GM21576 (cell line): ENCODE measurements around the gene UBE2E2.
A peak's percentile ranks its signal among the peaks of the same experiment; 100 is the strongest.

ENCODE experiments used
- ATAC-seq: cut with Tn5 transposase; IDR thresholded peaks from one replicate; pipeline ENCODE4 v1.9.1; 2021; ENCODE audit warnings: mild to moderate bottlenecking, moderate library complexity; ENCODE audit not compliant: unreplicated experiment

The UBE2E2 gene

DNA sequence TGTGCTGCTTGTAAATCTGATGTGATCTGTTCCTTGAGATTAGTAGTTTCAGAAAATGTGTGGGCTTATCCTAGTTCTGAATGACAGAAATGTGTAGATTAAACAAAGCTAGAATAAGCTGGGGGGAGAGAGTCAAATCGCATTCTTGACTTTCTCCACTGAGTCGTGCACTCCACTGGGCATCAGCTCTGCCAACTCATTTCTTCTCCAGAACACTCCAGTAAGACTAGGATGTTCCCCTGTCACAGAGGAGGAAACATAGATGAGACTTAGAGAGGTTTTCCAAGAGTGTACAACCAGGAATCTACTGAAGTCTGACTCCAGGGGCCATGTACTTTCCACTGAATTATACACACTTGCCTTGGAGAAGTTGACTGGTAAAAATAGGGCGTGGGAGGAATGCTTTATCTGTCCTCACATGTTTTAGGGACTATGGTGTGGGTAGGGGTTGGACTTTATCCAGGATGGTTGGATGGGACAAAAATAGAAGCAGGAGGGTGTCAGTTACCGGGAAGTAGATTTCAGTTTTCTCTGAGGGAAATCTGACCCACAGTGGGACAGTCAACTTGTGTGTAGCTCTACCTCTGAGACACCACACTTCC is 298.2 kb downstream of the UBE2E2 start:
- ATAC-seq = no peak

DNA sequence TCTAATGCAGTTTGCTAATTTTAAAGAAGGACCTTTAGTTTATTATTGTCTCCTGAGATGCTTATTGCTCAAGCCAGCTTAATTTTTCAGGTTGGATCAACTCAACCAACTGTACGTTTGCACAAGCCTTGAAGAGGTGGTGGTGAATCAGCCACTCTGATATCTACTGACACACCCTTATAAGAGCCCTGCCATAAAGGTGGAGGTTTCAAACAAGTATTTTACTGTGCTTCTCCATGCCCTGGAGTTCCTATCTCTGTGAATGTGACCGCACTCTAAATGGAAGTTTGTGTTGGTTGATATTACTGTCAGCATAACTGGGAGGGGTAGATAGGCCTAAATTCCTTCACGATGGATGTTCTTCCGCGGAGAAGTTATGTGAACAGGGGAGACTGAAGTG is 305.3 kb downstream of the UBE2E2 start:
- no peak for ATAC-seq

DNA sequence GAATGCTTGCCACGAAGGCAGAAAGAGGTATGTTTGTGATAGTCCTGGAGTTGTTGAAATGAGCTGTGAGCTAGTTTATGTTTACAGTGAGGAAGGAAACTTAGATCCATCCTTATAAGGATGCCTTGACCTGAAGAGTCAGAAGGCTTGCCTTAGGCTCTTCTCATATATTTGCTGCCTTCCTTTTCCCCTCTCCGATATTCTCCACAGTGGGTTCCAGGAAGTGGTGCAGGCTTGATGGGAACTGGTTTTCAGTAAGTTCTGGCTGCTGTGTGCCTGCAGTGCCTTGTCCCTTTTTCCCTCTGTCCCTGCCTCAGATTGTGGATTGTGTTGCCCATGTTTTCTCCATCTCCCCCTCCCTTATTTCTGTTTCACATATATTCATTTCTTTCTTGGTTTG is 315.3 kb downstream of the UBE2E2 start:
- ATAC-seq = no peak

DNA sequence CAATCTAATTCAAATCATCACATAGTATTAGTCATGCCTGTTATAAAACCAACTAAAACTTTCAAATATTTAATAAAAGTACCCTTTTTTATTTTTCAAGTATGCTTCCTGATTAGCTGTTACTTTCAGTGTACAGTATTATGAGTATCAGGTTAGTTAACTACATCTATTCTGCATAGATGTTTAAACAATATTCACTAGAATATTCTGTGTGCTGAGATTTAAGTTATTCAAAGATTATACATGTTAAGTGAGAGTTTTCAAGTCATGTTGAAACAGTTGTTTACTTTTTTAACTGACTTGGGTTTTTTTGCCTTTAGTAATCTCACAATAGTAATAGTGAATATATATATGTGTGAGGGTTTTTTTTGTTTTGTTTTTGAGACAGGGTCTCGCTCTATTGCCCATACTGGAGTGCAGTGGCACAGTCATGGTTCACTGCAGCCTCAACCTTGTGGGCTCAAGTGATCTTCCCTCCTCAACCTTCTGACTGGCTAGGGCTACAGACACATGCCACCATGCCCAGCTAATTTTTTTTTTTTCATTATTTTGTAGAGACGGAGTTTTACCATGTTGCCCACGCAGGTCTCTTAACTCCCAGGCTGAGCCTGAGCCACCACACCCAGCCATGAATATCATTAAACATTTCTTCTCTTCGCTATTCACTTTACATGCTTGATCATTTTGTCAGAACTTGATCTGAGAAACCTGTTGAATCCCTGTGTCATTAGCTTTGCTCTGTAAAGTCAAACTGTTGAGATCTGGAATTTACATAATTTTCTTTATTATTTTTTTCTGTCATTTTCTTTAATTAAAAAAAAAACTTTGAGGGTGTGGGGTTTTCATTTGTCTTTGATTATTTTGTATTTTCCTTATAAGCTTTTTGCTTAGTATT is 316.4 kb downstream of the UBE2E2 start:
- ATAC-seq = peak; percentile 74

DNA sequence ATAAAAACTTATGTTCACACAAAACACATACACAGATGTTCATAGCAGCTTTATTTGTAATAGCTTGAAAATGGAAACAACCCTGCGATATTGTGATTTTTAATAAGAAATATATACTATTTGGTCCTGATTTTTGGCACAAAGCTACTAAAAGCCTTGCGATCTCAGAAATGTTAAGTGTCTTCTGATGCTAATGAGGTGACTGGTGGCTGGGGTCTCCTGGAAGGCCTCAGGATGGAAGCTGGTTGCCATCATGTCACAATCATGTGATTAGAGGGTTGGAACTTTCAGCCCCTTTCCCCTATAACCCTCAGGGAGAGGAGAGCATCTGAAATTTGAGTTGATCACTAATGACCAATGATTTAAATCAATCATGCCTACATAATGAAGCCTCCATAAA is 324.2 kb downstream of the UBE2E2 start:
- ATAC-seq = no peak

DNA sequence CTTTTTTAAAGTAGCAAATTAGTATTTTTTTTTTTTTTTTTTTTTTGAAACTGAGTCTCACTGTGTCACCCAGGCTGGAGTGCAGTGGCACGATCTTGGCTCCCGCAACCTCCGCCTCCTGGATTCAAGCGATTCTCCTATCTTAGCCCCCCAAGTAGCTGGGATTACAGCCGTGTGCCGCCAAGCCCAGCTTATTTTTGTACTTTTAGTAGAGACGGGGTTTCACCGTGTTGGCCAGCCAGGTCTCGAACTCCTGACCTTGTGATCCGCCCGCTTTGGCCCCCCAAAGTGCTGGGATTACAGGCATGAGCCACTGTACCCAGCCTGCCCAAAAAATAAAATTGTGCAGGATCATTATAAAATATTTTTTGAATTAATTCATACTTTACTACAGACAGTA is 330.5 kb downstream of the UBE2E2 start:
- no peak for ATAC-seq

DNA sequence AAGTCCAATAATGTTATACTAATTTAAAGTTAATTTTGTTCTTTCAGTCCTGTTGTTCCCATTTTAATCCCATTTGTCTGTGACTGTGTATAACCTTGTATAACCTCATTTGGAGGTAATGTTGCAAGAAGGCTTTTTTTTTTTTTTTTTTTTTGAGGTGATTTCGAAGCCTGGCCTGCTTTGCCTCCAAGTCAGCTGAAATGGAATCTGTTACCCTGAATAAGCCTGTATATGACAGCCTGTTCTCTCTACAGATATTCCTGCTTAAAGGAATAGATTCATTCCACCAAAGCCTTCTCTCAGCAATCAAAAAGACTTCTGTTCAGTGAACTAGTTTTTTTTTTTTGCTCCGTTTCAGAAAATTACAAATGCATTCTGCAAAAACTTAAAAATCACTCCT is 330.9 kb downstream of the UBE2E2 start:
- no peak for ATAC-seq

DNA sequence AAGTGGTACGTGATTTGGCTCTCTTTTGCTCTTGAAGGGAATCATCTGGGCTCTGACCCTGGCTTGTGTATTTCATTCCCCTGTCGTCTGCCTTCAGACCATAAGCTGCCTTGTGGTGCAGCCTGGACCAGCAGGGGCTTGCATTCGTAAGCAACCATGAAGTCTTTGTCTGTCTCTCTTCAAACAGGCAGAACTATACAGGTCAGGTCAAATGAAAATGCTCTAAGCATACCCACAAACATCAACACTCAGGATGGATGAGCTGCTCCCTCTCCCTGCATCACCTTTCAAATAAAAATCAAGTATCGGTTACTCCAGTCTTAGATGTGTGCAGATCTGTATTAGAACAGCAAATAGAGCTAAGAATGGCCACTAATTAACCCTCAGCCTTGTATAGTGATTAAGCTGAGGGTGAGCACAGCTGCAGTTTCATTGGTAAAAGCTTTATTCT is 334.0 kb downstream of the UBE2E2 start:
- no peak for ATAC-seq

DNA sequence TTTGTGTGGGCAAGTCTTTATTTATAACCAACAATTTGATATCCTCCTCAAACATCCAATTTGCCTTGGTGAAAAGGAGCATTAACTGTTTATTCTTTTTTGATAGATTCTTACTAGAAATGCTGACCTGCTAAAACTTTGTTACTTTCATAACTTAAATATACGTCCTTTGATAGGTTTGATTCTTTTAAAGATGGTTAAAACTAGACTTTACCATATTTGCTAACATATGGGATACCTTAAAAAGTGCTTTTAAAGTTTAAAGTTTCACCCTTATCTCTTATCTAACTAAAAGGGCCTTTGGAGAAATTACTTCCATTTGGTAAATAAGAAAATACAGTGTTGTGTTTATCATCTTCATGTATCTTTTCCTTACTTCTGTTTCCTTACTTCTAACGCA is 336.1 kb downstream of the UBE2E2 start:
- no peak for ATAC-seq

DNA sequence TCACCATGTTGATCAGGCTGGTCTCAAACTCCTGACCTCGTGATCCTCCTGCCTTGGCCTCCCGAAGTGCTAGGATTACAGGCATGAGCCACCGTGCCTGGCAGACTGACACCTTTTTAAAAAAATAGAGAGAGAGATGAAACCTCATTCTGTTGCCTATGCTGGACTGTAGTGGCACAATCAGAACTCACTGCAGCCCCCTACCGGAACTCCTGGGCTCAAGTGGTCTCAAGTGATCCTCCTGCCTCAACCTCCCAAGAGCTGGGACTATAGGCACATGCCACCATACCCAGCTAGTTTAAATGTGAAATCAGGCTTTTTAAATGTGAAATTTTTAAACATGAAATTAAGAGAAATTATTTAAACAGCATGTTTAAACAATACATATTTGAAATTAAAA is 337.5 kb downstream of the UBE2E2 start:
- no peak for ATAC-seq

DNA sequence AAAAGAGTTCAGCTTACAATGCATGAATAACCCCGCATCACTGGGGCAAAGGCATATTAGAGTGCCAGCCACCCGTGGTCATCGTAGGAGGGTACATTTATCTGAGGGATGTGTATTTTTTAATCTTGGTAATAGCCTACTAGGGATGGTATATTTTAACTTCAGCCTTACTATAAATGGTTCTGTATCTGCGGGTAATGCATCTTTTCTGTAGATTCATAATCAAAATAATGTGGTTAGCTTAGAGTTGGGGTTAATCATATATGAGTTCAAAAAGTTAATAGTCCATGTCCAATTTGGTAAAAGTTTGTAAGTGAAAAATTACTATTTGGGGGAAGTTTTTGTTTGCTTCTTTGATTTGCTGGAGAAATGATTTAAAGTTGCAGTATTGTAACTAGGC is 339.0 kb downstream of the UBE2E2 start:
- no peak for ATAC-seq

DNA sequence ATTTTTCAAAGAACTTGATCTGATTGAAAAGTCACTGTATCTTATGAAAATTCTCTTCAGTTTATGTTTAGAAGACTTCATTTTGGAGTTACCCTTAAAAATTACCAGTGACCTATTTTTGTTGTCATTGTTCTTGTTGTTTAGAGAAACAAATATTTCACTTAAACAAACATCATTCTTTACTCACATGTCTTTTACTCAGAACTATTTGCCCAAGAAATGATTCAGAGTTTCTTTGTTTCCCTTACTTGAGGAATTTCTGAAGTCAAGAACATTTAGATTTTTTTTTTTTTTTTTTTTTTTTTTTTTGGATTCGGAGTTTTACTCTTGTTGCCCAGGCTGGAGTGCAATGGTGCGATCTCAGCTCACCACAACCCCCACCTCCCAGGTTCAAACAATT is 343.1 kb downstream of the UBE2E2 start:
- ATAC-seq = no peak

DNA sequence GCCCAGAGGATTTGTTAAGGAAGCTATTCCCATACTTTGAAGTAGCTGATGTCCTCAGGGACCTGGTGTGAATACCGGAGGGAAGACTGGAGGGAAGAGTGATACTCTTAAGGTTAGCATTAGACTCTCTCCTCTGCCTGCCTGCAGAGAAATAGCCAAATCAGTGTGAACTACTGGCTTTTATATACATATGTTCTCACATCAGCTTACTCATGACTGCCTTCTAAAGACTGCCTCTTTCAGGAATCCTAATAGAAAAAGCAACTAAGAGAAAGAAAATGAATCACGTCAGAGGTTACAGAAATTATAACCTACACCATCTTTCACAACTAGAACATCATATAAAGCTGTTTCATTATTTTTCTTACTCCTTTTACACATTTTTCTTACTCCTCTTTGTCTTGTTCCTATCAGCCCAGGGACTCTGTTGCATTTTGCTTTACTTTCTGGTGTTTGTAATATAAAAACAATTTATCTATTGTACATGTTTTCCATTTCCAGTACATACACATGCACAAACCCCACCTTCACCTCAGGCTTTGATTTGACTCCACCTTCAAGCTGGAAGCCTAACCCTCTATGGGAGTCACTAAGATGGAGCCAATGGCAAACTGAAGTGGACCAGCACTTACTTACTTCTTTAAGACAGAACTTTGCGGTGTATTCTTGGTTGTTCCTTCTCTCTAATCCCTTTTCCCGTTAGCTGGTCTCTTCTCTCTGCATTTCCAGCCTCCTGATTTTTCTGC is 345.0 kb downstream of the UBE2E2 start:
- no peak for ATAC-seq

DNA sequence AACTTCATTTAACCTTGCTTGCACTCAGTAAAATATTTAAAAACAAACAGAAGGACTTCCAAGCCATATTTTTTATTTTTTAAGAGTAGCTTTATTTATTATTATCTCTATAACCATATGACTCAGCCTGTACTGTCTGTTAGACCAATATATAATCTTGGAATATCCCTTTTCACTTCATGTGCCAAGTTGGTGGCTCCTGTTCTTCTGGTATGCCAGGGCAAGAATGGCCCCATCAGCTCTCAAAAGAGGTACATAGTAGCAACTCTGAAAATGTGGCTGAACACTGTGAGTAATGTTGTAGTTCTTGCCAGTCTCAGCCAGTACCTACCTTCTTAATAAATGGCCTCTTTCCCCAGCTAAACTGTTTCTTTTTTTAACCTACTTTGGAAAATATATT is 345.6 kb downstream of the UBE2E2 start:
- ATAC-seq = no peak

DNA sequence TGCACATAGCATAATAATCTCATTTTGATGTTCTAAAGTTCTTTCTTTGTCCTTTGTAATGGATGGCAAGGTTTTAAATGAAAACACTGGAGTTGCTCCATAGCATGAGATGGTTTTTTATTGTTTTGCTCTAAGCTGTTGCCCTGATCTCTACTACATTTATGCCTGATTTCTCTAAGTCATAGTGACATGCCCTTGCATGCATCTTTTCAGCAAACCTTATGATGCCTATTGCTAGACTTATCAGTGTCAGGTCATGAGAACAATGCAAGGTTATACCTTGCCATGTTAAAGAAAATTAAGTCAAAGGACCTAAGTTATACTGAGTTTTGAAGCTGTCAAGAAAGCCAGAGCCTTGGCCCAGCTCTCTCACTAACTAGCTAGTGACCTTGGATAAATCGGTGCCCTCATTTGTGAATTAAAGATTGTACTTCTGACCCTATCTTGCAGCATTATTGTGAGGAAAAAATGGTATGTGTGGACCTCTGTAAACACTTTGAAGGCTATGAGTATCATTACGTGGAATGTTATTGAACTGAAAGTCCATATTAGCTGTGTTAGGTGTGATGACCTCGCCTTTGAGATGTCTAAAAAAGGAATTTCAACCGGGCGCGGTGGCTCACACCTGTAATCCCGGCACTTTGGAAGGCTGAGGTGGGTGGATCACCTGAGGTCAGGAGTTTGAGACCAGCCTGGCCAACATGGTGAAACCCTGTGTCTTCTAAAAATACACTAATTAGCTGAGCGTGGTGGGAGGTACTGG is 346.2 kb downstream of the UBE2E2 start:
- no peak for ATAC-seq

DNA sequence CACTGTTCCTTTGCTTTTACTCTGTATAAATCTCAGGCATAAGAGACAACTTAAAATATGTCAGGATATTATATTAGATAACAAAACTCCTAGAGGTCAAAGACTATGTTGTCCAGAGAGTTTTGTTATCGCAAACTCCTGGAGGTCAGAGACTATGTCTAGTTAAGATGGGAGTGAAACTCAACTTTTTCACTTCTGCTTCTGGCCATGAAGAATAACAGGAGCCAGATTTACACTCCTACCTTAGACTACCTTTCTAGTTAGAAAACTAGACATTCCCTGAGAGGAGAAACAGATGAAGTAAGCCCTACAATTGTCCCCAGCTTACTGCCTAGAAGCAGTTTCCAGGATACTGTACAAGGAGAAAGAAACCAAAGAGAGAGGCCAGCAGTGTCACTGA is 347.3 kb downstream of the UBE2E2 start:
- ATAC-seq = peak; percentile 84

DNA sequence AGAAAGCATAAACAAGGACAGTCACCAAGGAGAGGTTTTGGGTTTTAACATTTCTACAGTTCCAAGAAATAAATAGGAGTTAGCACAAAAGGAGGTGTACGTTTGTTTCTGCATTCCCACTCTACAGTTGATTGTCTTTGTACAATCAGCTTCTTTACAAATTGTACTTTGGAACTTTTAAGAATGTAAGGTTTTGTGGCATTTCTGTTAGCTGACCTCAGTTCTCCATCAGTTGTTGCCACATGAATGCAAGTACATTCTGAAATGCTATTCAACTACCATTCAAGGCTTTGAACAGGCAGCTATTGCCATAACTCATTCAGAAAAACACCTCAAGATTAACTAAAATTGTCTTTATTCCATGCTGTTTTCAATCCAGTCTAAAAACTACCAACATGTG is 349.4 kb downstream of the UBE2E2 start:
- no peak for ATAC-seq

DNA sequence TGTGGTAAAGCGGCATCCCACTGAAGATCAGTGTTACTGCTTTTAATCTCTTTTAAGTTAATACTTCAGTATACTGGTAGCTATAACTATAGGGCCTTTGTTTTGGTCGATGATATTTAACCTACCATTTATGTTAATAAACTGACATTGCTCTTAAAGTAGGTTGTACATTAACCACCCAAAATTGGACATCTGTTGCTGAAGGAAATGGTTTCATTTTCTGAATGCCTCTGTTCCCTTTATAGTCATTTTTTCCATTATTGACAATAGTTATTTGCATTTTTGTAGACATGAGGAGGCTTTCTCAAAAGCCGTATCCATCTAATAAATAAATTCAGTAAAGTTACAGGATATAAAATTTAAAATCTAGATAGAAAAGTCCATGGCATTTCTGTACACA is 350.2 kb downstream of the UBE2E2 start:
- ATAC-seq = no peak

DNA sequence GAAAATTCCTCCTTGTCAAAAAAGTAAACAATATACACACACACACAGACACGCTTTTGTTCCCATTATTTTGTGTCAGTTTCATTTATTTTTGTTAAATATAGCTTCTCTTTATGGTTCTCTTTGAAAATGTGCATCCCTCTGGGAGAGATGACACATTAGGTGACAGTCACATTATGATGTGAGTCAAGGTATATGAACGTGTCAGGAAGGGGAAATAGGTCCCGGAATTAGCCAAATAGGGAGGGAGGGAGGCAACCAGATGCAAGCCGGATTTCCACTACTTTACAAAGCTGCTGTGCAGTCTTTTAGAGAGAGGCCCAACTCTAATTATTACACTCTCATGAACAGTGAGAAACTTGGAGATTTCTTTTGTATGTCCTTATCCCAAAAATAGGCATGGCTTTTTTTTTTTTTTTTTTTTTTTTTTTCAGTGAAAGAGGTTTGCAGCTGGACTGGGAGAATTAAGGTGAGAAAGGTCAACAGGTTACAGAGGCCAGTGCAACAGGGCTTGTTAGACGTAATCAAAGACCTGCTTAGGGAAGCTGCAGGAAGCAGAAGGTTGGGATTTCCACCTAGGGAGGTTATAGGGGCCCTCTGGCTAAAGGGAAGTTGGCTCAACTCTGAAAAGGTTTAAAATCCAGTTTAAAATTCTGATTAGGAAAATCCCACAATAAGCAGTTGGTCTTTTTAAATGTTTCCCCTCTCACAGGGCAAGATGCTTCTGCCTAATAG is 362.1 kb downstream of the UBE2E2 start:
- ATAC-seq = no peak

DNA sequence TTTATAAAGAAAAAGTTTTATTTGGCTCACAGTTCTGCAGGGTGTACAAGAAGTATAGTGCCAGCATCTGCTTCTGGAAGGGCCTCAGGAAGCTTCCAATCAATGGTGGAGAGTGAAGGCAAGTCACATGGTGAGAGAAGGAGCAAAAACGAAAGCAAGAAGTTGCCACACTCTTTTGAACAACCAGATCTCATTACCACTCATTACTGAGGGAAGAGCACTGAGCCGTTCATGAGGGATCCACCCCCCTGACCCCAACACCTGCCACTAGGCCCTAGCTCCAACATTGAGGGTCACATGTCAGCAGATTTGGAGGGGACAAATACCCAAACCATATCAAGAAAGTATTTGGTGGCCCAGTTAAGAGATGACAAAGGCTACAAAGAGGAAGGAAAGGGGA is 363.4 kb downstream of the UBE2E2 start:
- ATAC-seq = no peak
